Measurements from ENCODE around the gene UBB. TPM values are rescaled to one million over a fixed set of nuclear protein-coding genes. Genes with fewer than 3 reads are reported as not detected.

The UBB gene
- polyA plus RNA-seq, 4 donors = 1,626 to 2,601 (median 2,069) TPM

DNA sequence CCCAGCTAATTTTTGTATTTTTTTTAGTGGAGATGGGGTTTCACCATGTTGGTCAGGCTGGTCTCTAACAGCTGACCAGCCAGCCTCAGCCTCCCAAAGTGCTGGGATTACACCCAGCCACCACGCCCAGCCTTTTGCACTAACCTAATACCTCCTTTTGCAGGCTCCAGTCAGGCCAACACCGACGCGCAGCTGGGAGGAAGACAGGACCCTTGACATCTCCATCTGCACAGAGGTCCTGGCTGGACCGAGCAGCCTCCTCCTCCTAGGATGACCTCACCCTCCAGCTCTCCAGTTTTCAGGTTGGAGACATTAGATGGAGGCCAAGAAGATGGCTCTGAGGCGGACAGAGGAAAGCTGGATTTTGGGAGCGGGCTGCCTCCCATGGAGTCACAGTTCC lies 36.5 kb downstream of the UBB start:
- DNase-seq (ENCODE audit: low read depth in 4 of 4, low spot score in 2 of 4) = no peak

DNA sequence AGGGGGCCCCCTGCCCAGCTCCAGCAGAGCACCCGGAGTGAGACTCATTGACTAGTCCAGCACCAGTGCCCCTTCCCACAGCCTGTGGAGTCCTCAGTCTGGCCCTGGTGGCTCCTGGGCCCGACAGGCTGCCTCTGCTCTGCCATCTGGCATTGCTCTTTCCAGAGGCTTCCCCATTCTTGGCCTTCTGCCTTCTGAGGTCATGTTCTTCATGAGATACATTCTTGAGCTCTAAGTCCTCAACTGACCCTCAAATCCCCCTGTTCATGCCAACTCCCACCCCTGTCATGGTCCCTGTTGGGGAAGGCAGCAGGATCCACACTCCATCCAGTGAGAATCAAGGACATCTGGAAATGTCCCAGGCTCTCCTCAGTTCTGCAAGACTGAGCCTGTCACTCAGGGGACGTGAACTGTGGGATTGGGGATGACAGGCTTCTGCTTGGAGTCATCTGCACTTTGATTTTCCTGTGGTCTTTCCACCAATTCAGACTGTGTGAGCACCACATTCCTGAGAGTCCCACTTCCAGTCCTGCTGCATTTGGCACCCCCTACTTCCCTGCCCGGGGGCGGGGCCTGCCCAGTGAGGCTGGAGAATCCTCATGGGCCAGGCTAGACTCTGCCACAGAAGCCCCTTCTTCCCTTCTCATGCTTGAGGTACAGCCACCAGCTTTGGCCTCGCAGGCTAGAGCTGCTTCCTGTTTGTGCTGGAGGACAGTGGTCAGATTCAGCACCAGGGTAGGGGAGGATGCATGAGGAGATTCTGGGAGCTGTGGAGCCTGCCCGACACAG lies 37.2 kb downstream of the UBB start:
- no peak for DNase-seq (ENCODE audit: low read depth in 4 of 4, low spot score in 2 of 4)

DNA sequence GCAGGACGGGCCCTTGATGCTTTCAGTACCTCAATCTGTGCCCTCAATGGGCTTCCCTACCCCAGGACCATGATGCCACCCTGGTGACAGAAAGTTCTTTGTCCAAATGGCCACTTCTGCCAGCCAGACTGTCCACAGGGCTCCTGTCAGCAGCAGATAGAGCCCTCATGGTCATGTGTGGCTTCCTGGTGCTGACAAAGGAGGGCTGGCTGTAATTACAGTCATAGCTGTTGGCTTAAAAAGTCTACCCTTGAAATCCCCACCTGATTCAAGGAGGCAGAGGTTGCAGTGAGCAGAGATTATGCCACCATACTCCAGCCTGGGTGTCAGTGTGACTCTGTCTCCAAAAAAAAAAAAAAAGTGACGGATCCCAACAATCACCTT lies 37.8 kb downstream of the UBB start:
- DNase-seq (ENCODE audit: low read depth in 4 of 4, low spot score in 2 of 4) = no peak

DNA sequence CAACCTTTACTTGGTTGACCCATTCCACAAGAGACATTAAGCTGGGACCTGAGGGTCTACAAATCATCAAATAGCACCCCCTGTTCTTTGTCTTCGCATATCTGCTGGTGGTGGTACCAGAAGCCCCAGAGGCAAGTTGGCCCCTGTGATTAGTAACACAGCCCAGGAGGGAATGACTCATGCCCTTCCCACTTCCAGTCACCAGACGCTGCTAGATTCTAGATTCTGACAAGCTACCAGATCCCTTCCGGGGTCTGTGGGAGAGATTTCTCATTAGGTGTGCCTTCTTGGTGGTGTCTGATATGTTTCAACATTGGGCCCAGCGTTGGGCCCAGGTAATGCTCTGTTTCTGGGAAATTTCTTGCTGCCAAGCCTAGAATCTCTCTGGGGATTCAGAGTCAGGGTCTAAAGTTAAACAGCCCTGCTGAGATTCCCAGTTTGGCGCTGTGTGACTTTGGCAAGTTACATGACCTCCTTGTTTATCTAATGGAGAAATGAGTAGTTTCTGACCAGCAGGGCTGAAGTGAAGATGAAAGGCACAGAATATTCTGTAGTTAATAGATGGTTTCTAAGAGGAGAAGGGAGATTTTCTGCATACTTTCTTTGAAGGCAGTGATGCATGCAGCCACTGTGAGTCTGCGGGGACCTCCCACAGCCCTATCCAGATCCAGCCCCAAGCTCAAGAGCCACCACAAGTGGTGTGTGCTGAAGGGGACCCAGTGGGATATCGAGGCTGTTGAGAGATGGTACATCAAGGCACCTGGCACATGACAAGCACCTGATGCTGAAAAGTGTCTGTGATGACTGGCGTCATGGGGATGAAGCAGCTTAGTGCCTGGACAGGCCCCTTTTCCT lies 38.4 kb downstream of the UBB start:
- DNase-seq (ENCODE audit: low read depth in 4 of 4, low spot score in 2 of 4) = no peak

- no peak for DNase-seq (ENCODE audit: low read depth in 4 of 4, low spot score in 2 of 4)
These were observed 39.0 kb downstream of the UBB start for GRCh38 chr17:16419929-16420271.

DNA sequence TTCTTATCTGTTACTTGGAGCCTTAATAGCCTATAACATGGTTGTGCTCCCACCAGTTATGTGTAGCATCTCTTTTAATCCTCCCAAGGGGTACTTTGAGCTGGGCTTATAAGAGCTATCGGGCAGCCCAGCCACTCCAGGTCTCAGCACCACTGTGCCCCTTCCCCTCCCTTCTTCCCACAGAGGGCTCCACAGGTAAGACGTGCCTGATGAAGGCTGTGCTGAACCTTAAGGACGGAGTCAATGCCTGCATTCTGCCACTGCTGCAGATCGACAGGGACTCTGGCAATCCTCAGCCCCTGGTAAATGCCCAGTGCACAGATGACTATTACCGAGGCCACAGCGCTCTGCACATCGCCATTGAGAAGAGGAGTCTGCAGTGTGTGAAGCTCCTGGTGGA lies 41.5 kb downstream of the UBB start:
- DNase-seq (ENCODE audit: low read depth in 4 of 4, low spot score in 2 of 4) = no peak

GRCh38 chr17:16423226-16423872 lies 42.5 kb downstream of the UBB start:
- no peak for DNase-seq (ENCODE audit: low read depth in 4 of 4, low spot score in 2 of 4)

DNA sequence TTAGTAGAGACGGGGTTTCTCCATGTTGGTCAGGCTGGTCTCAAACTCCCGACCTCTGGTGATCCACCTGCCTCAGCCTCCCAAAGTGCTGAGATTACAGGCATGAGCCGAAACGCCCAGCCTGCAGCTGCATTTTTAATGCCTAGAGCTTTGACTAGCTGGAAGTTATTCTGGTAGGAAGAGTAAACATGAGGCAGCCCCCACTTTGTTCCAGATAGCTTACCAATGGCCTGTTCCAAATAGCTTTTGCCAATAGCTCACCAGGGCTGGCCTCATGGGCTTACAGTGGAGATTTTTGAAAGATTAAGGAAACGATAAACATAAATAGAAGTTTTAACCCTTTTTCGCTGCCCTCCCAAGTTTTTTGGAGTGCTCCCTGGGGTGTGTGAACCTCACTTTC lies 44.3 kb downstream of the UBB start:
- DNase-seq (ENCODE audit: low read depth in 4 of 4, low spot score in 2 of 4) = no peak

DNA sequence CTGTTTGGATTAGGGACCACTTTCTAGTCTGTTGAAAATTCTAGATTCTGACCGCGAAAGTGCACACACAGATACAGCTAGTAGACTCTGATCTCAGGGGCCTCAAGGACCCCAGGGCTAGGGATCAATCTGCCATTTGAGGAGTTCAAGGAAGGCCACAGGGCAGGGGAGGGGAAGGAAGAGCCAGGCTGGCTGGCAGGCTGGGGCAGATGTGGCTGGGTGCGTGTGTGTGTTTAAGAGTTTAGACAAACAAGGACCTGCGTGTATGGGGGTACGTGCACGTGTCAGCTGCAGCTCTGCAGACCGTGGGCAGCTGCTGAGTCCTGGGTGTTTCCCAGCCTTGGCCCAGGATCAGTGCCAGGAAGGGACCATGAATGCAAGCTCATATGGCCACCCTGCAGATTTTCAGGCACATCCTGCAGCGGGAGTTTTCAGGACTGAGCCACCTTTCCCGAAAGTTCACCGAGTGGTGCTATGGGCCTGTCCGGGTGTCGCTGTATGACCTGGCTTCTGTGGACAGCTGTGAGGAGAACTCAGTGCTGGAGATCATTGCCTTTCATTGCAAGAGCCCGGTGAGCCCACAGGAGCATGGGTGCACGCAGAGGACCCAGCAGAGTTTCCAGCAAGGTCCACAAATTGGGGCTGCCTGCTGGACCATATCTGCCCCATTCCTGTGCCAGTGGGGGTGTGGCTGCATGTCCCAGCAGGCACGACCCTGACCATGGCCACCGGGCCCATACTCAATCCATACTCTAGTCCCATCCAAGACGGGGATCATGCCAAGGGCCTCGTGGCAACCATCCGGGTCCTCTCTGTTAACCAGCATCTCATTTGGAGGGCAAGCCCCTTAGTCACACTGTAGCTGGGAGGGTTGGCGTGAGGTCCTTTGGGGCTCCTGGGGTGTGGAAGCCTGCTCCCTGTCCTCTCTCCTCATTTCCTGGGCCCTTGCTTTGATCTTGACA lies 45.1 kb downstream of the UBB start:
- DNase-seq (ENCODE audit: low read depth in 4 of 4, low spot score in 2 of 4) = no peak

DNA sequence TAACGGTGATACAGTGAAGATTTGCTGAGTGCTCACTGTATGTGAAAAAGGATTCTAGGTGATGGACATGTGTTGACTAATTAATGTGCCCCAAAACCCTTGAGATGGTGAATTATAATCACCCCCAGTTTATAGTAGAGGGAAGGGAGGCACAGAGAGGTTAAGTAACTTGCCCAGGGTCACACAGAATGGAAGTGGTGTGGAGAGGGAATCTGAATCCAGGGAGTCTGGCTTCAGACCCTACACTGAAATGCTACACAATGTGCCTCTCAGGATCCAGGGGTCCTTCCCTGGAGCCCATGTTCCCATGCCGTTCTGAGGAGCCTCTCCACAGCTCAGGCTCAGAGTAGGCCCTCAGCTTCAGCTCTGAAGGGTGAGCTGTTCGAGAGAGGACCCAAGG lies 46.1 kb downstream of the UBB start:
- no peak for DNase-seq (ENCODE audit: low read depth in 4 of 4, low spot score in 2 of 4)

GRCh38 chr17:16428098-16428882 lies 47.4 kb downstream of the UBB start:
- no peak for DNase-seq (ENCODE audit: low read depth in 4 of 4, low spot score in 2 of 4)

DNA sequence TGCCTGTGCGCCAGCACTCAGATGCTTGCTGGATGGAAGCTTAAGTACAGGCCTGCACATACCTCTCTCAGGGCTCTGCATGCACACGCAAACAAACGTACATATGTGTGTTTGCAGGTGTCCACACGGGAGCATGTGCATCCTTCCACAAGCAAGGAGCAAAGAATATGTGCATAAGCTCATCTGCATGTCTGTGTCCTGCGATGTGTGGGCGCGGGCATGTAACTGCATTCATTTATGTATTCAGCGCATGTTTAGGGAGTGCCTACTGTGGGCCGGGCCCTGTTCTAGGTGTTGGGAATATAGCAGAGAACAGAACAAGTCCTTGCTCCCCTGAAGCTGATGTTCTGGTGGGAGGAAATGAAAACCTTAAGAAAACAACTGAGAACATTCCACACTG lies 48.2 kb downstream of the UBB start:
- no peak for DNase-seq (ENCODE audit: low read depth in 4 of 4, low spot score in 2 of 4)

GRCh38 chr17:16430650-16431049 lies 49.8 kb downstream of the UBB start:
- no peak for DNase-seq (ENCODE audit: low read depth in 4 of 4, low spot score in 2 of 4)

DNA sequence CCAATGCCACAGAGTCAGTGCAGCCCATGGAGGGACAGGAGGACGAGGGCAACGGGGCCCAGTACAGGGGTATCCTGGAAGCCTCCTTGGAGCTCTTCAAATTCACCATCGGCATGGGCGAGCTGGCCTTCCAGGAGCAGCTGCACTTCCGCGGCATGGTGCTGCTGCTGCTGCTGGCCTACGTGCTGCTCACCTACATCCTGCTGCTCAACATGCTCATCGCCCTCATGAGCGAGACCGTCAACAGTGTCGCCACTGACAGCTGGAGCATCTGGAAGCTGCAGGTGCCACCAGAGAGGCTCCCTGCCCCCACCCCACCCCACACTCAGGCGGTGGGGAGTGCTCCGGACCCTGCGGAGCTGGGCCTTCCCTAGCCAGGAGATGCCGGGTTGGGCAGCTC lies 51.1 kb downstream of the UBB start:
- no peak for DNase-seq (ENCODE audit: low read depth in 4 of 4, low spot score in 2 of 4)

Other genes with a start within 250 kb of the UBB start
- gene NCOR1, start 165.6 kb upstream of the UBB start, polyA plus RNA-seq (ENCODE audit: insufficient read length in 4 of 4) = 100 to 1,000 TPM in 2 of 4 donors, 10 to 100 TPM in 2; 90.0 to 115 (median 103) TPM
- 10 to 100 TPM; 21.5 to 47.6 (median 32.6) TPM for gene PIGL, start 163.9 kb upstream of the UBB start, polyA plus RNA-seq (ENCODE audit: insufficient read length in 4 of 4)
- 10 to 100 TPM; 62.4 to 95.7 (median 76.5) TPM for gene CENPV, start 27.6 kb upstream of the UBB start, polyA plus RNA-seq (ENCODE audit: insufficient read length in 4 of 4)
- gene TRPV2, start 34.5 kb downstream of the UBB start, polyA plus RNA-seq (ENCODE audit: insufficient read length in 4 of 4) = 1 to 10 TPM; 2.5 to 3.4 (median 2.8) TPM
- gene LRRC75A, start 111.1 kb downstream of the UBB start, polyA plus RNA-seq (ENCODE audit: insufficient read length in 4 of 4) = 1 to 10 TPM; 4.4 to 5.4 (median 4.9) TPM
- gene ZNF287, start 188.1 kb downstream of the UBB start, polyA plus RNA-seq (ENCODE audit: insufficient read length in 4 of 4) = 10 to 100 TPM in 2 of 4 donors, 1 to 10 TPM in 2; 8.6 to 11.8 (median 10.0) TPM

Data from left renal cortex interstitium (tissue), 4 donors.